SK-N-SH (cell line): Measurements from ENCODE around the gene DZIP1. TPM values are rescaled to one million over a fixed set of nuclear protein-coding genes. Genes with fewer than 3 reads are reported as not detected.

ENCODE experiments used
- CTCF ChIA-PET: fragments of 300-600, 350-600 bp; formaldehyde crosslinking; extraction: SDS; loops from one replicate; lab custom pipeline; 2021; lab: Yijun Ruan, JAX
- POLR2A ChIA-PET: fragments of 350-600 bp; sonication (Branson Sonifier 250); formaldehyde crosslinking; extraction: SDS; loops from one replicate; lab custom pipeline; 2020; ENCODE audit warnings: antibody characterized with exemption, inconsistent platforms; lab: Yijun Ruan, JAX
- DNase-seq: peaks from one replicate; pipeline ENCODE4 v3.0.0; 2012
- H2AFZ ChIP-seq: fragments of 200-600 bp; sonication (generic); 2 replicates; pipeline ENCODE4 v1.8.1; 2016; ENCODE audit warnings: antibody characterized with exemption, mild to moderate bottlenecking, low read depth
- H3F3A ChIP-seq: fragments of 200-600 bp; sonication (generic); replicated peaks from 2 replicates; pipeline ENCODE3; 2016; ENCODE audit warnings: antibody characterized with exemption, mild to moderate bottlenecking; ENCODE audit not compliant: insufficient read depth
- H3K27ac ChIP-seq, 2 experiments: fragments of 200-500 bp in 1 of 2; fragments of 200-600 bp in 1 of 2; sonication (Bioruptor generic) in 1 of 2; sonication (generic), shearing (Covaris generic) in 1 of 2; 2 replicates each; pipeline versions ENCODE4 v1.5.1 to v1.6.1; 2014 to 2016; ENCODE audit warnings: low read depth in 2 of 2, inconsistent platforms in 1 of 2, low read length in 1 of 2, mild to moderate bottlenecking in 1 of 2, mixed read lengths in 1 of 2
- H3K27me3 ChIP-seq: fragments of 200-600 bp; sonication (generic), shearing (Covaris generic); 2 replicates; pipeline ENCODE4 v1.6.1; 2016; ENCODE audit warnings: mixed run types; ENCODE audit not compliant: insufficient read depth
- H3K36me3 ChIP-seq, 2 experiments: fragments of 200-500 bp in 1 of 2; fragments of 200-600 bp in 1 of 2; sonication (Bioruptor generic) in 1 of 2; sonication (generic) in 1 of 2; replicated peaks in 1 of 2; 2 replicates each; pipeline versions ENCODE3 to v1.5.1; 2014 to 2016; ENCODE audit warnings: low read length in 1 of 2, mild to moderate bottlenecking in 1 of 2; ENCODE audit not compliant: insufficient read depth in 2 of 2, control insufficient read depth in 1 of 2
- H3K4me1 ChIP-seq, 2 experiments: fragments of 200-500 bp in 1 of 2; fragments of 200-600 bp in 1 of 2; sonication (Bioruptor generic) in 1 of 2; sonication (generic), shearing (Covaris generic) in 1 of 2; 2 replicates each; pipeline versions ENCODE4 v1.5.1 to v1.6.1; 2014 to 2016; ENCODE audit warnings: low read depth in 1 of 2, low read length in 1 of 2, mixed run types in 1 of 2; ENCODE audit not compliant: insufficient read depth in 2 of 2, control insufficient read depth in 1 of 2
- H3K4me2 ChIP-seq: fragments of 200-600 bp; sonication (generic), shearing (Covaris generic); 2 replicates; pipeline ENCODE4 v1.6.1; 2017; ENCODE audit warnings: mixed run types
- H3K4me3 ChIP-seq, 2 experiments: fragments of 200-500 bp in 1 of 2; fragments of 200-600 bp in 1 of 2; sonication (Bioruptor generic) in 1 of 2; sonication (generic), shearing (Covaris generic) in 1 of 2; 2 replicates each; pipeline versions ENCODE4 v1.5.1 to v1.8.1; 2014 to 2016; ENCODE audit warnings: low read depth in 2 of 2, inconsistent platforms in 1 of 2, low read length in 1 of 2, mild to moderate bottlenecking in 1 of 2, mixed read lengths in 1 of 2, moderate library complexity in 1 of 2
- H3K79me2 ChIP-seq: fragments of 200-600 bp; sonication (generic); 2 replicates; pipeline ENCODE4 v1.8.1; 2017; ENCODE audit warnings: mild to moderate bottlenecking; ENCODE audit not compliant: insufficient read depth
- H3K9ac ChIP-seq: fragments of 200-600 bp; sonication (generic); 2 replicates; pipeline ENCODE4 v1.6.1; 2017; ENCODE audit warnings: mixed run types
- H3K9me2 ChIP-seq: fragments of 200-600 bp; sonication (generic); 2 replicates; pipeline ENCODE4 v1.6.1; 2017; ENCODE audit warnings: mixed run types
- H3K9me3 ChIP-seq: fragments of 200-600 bp; sonication (generic); 2 replicates; pipeline ENCODE4 v1.6.1; 2017; ENCODE audit warnings: mixed run types, mild to moderate bottlenecking, moderate library complexity
- H4K20me1 ChIP-seq: fragments of 200-600 bp; sonication (generic); 2 replicates; pipeline ENCODE4 v1.6.1; 2017; ENCODE audit warnings: mild to moderate bottlenecking, mixed run types; ENCODE audit not compliant: insufficient read depth
- ELF1 ChIP-seq: IDR thresholded peaks from 2 replicates; pipeline ENCODE4 v1.4.0; 2012
- EP300 ChIP-seq, 2 experiments: IDR thresholded peaks; 2 replicates each; pipeline versions ENCODE4 v1.4.0 to v1.6.1; 2012; ENCODE audit warnings: borderline replicate concordance in 1 of 2, low read depth in 1 of 2, low read length in 1 of 2
- FOSL2 ChIP-seq: IDR thresholded peaks from 2 replicates; pipeline ENCODE4 v1.4.0; 2012; ENCODE audit warnings: low read depth, mild to moderate bottlenecking, moderate library complexity, borderline replicate concordance
- GABPA ChIP-seq: IDR thresholded peaks from 2 replicates; pipeline ENCODE4 v1.4.0; 2012; ENCODE audit warnings: low read depth, mild to moderate bottlenecking
- NFIC ChIP-seq: IDR thresholded peaks from 2 replicates; pipeline ENCODE4 v1.4.0; 2012; ENCODE audit warnings: borderline replicate concordance
- RAD21 ChIP-seq: IDR thresholded peaks from 2 replicates; pipeline ENCODE4 v1.6.1; 2012; ENCODE audit warnings: mild to moderate bottlenecking, low read length
- RFX5 ChIP-seq: IDR thresholded peaks from 2 replicates; pipeline ENCODE4 v1.6.1; 2012; ENCODE audit warnings: mild to moderate bottlenecking, improper control_type of control experiment, low read length
- TAF1 ChIP-seq: IDR thresholded peaks from 2 replicates; pipeline ENCODE4 v1.6.1; 2012; ENCODE audit warnings: low read depth, mild to moderate bottlenecking, low read length, moderate library complexity, borderline replicate concordance
- TCF12 ChIP-seq: IDR thresholded peaks from 2 replicates; pipeline ENCODE4 v1.4.0; 2012
- WGBS: methylation state at CpG from one replicate; pipeline ENCODE4 v1.1.6; 2017; ENCODE audit warnings: low lambda C conversion rate; 5-methylcytosine and 5-hydroxymethylcytosine counted together
- polyA plus RNA-seq, 3 experiments: library from polyadenylated mRNA; depleted of rRNA; stranded (reverse); fragments of >200 nt; gene quantifications; 2 replicates each; pipeline ENCODE4 v1.2.3, GENCODE V29; 2012
- TF ChIP-seq, protein P1 (sequence below): IDR thresholded peaks from 2 replicates; pipeline ENCODE4 v1.4.0; 2012; ENCODE audit warnings: low read depth, borderline replicate concordance
- TF ChIP-seq, protein P2 (sequence below): IDR thresholded peaks from 2 replicates; pipeline ENCODE4 v1.4.0; 2012; ENCODE audit warnings: low read depth, borderline replicate concordance
- TF ChIP-seq, protein P3 (sequence below): fragments of 150-350 bp; IDR thresholded peaks from 2 replicates; pipeline ENCODE4 v1.6.1; 2017; ENCODE audit warnings: antibody characterized with exemption, low read length, low read depth, borderline replicate concordance

Gene DZIP1
- polyA plus RNA-seq, 1 of the 3 experiments (the other 2 are of a cell fraction): 15.0 TPM

DNA sequence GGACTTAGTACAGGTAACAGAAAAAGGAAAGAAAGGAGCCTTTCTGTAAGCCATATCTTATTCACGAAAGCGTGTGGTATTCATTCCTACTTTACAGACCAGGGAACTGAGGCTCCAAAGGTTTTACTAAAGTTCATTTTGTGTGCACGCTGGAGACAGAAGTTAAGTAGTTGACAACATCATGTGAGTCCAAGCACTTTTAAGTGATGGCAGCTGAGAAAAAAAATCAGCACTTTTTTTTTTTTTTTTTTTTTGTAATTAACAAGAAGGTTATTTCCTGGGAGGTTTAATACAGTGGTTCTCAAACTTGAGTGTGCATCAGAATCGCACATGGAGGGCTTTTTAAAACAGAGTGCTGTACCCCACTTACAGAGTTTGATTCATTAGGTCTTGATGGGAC, 34.5 kb upstream of the DZIP1 start:
- H3K4me3 ChIP-seq: no peak overlapping the region; a peak in 1 of 4 replicates
- ChIA-PET POLR2A (no interaction called here), CTCF (no interaction called here)

DNA sequence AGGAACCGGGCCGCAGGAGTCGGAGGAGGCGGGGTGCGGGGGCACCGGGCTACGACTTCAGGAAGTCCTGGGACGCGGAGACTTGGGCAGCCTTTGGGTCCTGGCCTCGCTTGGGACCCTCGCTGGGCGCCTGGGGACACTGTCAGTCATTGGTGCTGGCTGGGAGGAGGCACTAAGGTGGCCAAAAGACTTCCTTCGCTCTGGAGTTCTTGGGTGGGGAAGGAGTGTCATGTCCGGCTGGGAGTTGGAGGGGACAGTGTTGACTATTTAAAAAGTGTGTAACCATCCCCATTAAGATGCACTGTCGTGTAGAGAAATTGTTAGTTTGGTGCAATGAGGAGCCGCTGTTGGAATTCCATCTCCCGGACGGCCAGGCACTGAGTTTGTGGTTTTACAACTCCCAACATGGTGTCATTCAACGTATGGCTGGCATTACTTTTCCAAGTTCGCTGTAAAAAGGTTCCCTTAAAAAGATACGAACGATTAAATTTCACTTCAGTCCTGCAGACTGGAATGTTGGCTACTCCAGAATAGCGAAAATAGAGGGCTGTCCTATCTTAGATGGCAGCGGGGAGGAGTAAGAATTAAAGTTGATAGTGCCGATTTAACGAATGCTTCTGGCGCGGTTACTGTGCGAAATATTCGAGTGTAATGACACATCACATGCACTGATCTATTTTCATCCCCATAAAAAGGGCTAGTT, 33.2 kb upstream of the DZIP1 start:
- POLR2A ChIA-PET: interaction anchor here (1.2 kb wide), 1 partner anchor 34 kb away, joined by 4 read pairs; no protein-coding TSS in a partner anchor
- Histone ChIP-seq H3K27me3 (no peaks in the 10 kb centered on the region), H3K79me2 (peaks cover 59% of the 10 kb centered on the region), H3K4me3 (peak overlapping the region; percentile 72 to 96), H3K9me3 (0 out of 2 replicates have a peak, but pooled peaks cover under 1% of the 10 kb centered on the region), H3K9me2 (no peaks in the 10 kb centered on the region), H3K4me1 (peaks cover 6% of the 10 kb centered on the region in 2 experiments; a peak in 3 of 4 replicates), H3K27ac (peak overlapping the region; percentile 81 to 83), H4K20me1 (peaks cover 24% of the 10 kb centered on the region; the same call in 1 of the 2 replicates), H3F3A (peaks cover 9% of the 10 kb centered on the region), H3K4me2 (peak overlapping the region; percentile 77), H2AFZ (peak overlapping the region; percentile 53), H3K36me3 (peaks cover 2 to 5% of the 10 kb centered on the region in 2 experiments), H3K9ac (peak overlapping the region; percentile 77)
- CTCF ChIA-PET: interaction anchor here (1.0 to 1.1 kb wide), 2 partner anchors 28 to 141 kb away, joined by 3 to 4 read pairs; no protein-coding TSS in a partner anchor
- WGBS: under 1% methylated on average over 22 of the region's 30 CpGs
- no peak for TF ChIP-seq EP300 (IDR thresholded peaks at IDR 0.05; ENCODE audit: borderline replicate concordance in 1 of 2, low read depth in 1 of 2, low read length in 1 of 2)
- TF ChIP-seq ELF1: no peak
- no peak for TF ChIP-seq TAF1
- TF ChIP-seq FOSL2: no peak
- no peak for DNase-seq

More for the DNA sequence above, 34.5 kb upstream of the DZIP1 start:
- no peak for TF ChIP-seq NFIC
- no peak for TF ChIP-seq RAD21
- no peak for TF ChIP-seq RFX5
- TF ChIP-seq, protein P1, sequence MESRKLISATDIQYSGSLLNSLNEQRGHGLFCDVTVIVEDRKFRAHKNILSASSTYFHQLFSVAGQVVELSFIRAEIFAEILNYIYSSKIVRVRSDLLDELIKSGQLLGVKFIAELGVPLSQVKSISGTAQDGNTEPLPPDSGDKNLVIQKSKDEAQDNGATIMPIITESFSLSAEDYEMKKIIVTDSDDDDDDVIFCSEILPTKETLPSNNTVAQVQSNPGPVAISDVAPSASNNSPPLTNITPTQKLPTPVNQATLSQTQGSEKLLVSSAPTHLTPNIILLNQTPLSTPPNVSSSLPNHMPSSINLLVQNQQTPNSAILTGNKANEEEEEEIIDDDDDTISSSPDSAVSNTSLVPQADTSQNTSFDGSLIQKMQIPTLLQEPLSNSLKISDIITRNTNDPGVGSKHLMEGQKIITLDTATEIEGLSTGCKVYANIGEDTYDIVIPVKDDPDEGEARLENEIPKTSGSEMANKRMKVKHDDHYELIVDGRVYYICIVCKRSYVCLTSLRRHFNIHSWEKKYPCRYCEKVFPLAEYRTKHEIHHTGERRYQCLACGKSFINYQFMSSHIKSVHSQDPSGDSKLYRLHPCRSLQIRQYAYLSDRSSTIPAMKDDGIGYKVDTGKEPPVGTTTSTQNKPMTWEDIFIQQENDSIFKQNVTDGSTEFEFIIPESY: no peak
- TF ChIP-seq, protein P2, sequence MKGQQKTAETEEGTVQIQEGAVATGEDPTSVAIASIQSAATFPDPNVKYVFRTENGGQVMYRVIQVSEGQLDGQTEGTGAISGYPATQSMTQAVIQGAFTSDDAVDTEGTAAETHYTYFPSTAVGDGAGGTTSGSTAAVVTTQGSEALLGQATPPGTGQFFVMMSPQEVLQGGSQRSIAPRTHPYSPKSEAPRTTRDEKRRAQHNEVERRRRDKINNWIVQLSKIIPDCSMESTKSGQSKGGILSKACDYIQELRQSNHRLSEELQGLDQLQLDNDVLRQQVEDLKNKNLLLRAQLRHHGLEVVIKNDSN: no peak
- TF ChIP-seq, protein P3, sequence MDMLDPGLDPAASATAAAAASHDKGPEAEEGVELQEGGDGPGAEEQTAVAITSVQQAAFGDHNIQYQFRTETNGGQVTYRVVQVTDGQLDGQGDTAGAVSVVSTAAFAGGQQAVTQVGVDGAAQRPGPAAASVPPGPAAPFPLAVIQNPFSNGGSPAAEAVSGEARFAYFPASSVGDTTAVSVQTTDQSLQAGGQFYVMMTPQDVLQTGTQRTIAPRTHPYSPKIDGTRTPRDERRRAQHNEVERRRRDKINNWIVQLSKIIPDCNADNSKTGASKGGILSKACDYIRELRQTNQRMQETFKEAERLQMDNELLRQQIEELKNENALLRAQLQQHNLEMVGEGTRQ: no peak
- no peak for TF ChIP-seq TCF12
- no peak for TF ChIP-seq GABPA
- Histone ChIP-seq H3K79me2 (peaks cover 71% of the 10 kb centered on the region), H3K27ac (no peak overlapping the region), H2AFZ (no peak overlapping the region), H3K36me3 (peaks cover under 1 to 5% of the 10 kb centered on the region in 2 experiments), H3K4me1 (peaks cover 6% of the 10 kb centered on the region in 2 experiments; a peak in 3 of 4 replicates), H3K9ac (peak overlapping the region; percentile 77; the same call in 1 of the 2 replicates), H3K27me3 (no peaks in the 10 kb centered on the region), H3K9me2 (no peaks in the 10 kb centered on the region), H3K4me2 (peak overlapping the region; percentile 77), H3K9me3 (no peaks in the 10 kb centered on the region), H4K20me1 (peaks cover 24% of the 10 kb centered on the region; the same call in 1 of the 2 replicates), H3F3A (peaks cover 7% of the 10 kb centered on the region)
- WGBS: 97% methylated on average over 4 of the region's 4 CpGs
- DNase-seq: no peak
